ENCODE data around the gene PCNA.
"Not testable (repeated sequence)": the region's sequence is repeated elsewhere in the genome, so short reads cannot be mapped to it uniquely, and the experiment has no call there.

Gene PCNA

DNA sequence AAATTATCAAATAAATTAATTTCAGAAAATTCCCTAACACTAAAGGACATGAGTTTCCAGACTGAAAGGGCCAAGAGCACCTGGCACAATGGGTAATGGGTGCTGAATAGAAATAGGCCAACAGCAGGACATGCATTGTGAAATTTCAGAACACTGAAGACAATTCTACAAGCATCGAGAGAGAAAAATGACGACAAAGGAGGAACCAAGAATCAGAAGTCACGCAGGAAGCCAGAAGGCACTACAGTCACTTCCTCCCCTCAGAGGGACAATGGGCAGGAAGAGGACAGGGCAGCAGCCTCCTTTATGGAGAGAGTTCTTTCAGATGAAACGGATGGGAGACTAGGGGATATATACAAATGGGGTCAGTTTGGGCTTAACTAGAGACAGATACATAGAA is 29.6 kb downstream of the PCNA start:
- TF ChIP-seq, protein P1, sequence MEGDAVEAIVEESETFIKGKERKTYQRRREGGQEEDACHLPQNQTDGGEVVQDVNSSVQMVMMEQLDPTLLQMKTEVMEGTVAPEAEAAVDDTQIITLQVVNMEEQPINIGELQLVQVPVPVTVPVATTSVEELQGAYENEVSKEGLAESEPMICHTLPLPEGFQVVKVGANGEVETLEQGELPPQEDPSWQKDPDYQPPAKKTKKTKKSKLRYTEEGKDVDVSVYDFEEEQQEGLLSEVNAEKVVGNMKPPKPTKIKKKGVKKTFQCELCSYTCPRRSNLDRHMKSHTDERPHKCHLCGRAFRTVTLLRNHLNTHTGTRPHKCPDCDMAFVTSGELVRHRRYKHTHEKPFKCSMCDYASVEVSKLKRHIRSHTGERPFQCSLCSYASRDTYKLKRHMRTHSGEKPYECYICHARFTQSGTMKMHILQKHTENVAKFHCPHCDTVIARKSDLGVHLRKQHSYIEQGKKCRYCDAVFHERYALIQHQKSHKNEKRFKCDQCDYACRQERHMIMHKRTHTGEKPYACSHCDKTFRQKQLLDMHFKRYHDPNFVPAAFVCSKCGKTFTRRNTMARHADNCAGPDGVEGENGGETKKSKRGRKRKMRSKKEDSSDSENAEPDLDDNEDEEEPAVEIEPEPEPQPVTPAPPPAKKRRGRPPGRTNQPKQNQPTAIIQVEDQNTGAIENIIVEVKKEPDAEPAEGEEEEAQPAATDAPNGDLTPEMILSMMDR (IDR thresholded peaks at IDR 0.05; ENCODE audit: low read depth, low read length): no peak
- peak in 1 of 2 donors; percentile 32 for DNase-seq (ENCODE audit: low read depth in 2 of 2)
- H3K4me3 ChIP-seq (replicated peaks in 1 of 2; ENCODE audit: low read depth in 2 of 2, low read length in 2 of 2): no peak overlapping the region

DNA sequence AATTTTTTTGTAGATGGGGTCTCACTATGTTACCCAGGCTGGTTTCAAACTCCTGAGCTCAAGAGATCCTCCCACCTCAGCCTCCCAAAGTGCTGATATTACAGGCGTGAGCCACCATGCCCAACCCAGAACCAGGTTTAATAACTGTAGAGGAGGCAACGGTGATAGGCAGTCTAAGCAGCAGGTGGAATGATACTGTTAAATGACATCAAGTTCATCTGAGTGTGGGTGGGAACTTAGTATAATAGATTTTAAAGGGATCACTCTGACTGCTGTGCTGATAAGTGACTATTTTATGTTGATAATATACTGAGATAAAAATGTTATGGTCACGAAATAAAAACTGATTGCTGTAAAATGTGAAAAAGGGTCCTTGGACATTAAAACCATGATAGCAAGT is 31.1 kb downstream of the PCNA start:
- DNase-seq (ENCODE audit: low read depth in 2 of 2): no peak
- no peak overlapping the region for H3K4me3 ChIP-seq (replicated peaks in 1 of 2; ENCODE audit: low read depth in 2 of 2, low read length in 2 of 2)
- TF ChIP-seq, protein P1 (IDR thresholded peaks at IDR 0.05; ENCODE audit: low read depth, low read length): no peak

DNA sequence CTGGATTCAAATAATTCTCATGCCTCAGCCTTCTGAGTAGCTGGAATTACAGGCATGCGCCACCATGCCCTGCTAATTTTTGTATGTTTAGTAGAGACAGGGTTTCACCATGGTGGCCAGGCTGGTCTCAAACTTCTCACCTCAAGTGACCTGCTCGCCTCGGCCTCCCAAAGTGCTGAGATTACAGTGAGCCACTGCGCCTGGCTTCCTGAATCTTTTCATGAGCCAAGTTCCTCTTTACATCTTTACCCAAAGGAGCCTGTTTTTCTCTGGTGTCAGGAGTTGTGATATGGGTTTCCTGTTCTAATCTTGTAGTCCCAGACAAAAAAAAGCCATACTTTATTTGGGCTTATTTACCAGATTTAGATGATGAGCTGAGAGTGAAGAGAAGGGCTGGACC is 34.4 kb downstream of the PCNA start:
- TF ChIP-seq, protein P1 (IDR thresholded peaks at IDR 0.05; ENCODE audit: low read depth, low read length): no peak
- no peak overlapping the region for H3K4me3 ChIP-seq (replicated peaks in 1 of 2; ENCODE audit: low read depth in 2 of 2, low read length in 2 of 2)
- DNase-seq (ENCODE audit: low read depth in 2 of 2): peak in 1 of 2 donors; percentile 31

DNA sequence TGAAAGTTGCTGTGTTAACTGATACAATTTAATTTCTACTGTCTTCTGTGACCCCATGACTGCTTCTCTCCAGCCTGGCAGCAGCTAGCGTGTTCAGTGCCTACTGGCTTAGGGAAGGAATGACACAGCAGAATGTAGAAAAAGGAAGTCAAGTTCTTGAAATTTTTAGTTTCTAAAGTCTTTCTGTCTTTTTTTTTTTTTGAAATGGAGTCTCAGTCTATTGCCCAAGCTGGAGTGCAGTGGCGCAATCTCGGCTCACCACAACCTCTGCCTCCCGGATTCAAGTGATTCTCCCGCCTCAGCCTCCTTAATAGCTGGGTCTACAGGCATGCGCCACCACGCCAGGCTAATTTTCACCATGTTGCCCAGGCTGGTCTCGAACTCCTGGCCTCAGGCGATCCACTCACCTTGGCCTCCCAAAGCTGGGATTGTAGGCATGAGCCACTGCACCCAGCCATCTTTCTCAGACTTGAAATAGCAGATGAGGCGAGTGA is 39.3 kb downstream of the PCNA start:
- TF ChIP-seq, protein P1 (IDR thresholded peaks at IDR 0.05; ENCODE audit: low read depth, low read length): no peak
- DNase-seq (ENCODE audit: low read depth in 2 of 2): peak; percentile 59 to 83
- no peak overlapping the region for H3K4me3 ChIP-seq (replicated peaks in 1 of 2; ENCODE audit: low read depth in 2 of 2, low read length in 2 of 2)

DNA sequence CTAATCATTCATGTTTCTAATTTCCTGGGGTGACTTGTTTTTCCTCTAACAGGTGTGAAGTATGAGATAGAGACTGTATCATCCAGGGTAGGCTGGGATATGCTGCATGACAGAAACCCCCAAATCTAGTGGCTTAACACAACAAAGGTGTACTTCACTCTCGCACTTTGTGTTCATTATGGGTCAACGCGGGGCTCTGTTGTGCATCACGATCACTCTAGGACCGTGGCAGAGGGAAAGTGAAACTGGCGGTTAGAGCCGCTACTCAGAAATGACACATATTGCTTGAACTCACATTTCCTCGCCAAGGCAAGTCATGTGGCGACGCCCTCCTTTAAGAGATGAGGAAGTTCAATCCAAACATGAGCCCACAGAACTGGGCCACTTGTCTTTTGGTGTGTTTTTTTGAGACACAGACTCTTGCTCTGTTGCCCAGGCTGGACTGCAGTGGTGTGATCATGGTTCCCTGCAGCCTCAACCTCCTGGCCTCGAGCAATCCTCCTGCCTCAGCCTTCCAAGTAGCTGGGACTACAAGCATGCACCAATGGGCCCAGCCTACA is 41.3 kb downstream of the PCNA start:
- peak; percentile 40 to 58 for DNase-seq (ENCODE audit: low read depth in 2 of 2)
- TF ChIP-seq, protein P1 (IDR thresholded peaks at IDR 0.05; ENCODE audit: low read depth, low read length): no peak
- H3K4me3 ChIP-seq (replicated peaks in 1 of 2; ENCODE audit: low read depth in 2 of 2, low read length in 2 of 2): no peak overlapping the region

DNA sequence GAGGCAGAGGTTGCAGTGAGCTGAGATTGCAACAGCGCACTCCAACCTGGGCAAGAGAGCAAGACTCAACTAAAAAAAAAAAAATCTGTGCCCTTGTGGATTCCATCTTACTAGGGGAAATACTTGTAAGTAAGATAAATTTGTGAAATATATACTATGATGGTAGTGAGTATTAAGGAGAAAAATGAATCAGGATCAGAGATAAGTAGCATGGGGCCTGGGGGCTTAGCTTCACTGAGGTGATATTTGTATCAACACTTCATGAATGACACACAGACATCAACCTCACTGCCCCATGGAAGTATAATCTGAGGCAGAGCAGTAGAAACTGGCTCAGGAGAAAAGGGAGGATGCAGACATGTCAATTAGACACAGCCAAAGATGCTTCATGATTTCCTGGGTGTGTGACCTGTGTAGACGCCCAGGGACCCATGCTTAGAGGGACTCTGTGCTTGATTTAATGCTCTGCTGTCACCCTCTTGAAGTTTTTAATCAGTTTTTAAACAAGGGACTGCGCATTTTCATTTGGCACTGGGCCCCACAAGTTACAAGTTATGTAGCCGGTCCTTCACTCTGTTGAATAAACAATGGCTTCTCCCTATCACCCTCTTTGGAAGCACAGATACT is 41.9 kb downstream of the PCNA start:
- H3K4me3 ChIP-seq (replicated peaks in 1 of 2; ENCODE audit: low read depth in 2 of 2, low read length in 2 of 2): no peak overlapping the region
- TF ChIP-seq, protein P1 (IDR thresholded peaks at IDR 0.05; ENCODE audit: low read depth, low read length): no peak
- DNase-seq (ENCODE audit: low read depth in 2 of 2): no peak

DNA sequence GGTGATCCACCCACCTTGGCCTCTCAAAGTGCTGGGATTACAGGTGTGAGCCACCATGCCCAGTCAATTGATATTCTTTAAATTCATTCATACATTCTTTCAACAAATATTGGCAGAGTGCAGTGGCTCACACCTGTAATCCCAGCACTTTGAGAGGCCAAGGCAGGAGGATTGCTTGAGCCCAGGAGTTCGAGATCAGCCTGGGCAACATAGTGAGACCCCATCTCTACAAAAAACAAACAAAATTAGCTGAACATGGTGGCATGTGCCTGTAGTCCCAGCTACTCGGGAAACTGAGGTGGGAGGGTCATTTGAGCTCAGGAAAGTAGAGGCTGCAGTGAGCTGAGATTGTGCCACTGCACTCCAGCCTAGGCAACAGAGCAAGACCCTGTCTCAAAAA is 42.8 kb downstream of the PCNA start:
- not testable (repeated sequence) for DNase-seq (ENCODE audit: low read depth in 2 of 2); H3K4me3 ChIP-seq (replicated peaks in 1 of 2; ENCODE audit: low read depth in 2 of 2, low read length in 2 of 2)

Measured in cardiac fibroblast (primary cell).